GM12878 (cell line): ENCODE data around the gene ZBTB6. TPM values are rescaled to one million over a fixed set of nuclear protein-coding genes. Genes with fewer than 3 reads are reported as not detected.

Experiments
- GABPA ChIP-seq: IDR thresholded peaks from 2 replicates; pipeline ENCODE4 v1.6.1; 2014; ENCODE audit warnings: antibody characterized with exemption, low read depth, mild to moderate bottlenecking, inconsistent platforms
- MEF2A ChIP-seq: IDR thresholded peaks from 2 replicates; pipeline ENCODE4 v1.6.1; 2011; ENCODE audit warnings: low read depth, mild to moderate bottlenecking, low read length, moderate library complexity; ENCODE audit not compliant: insufficient read depth
- NBN ChIP-seq: fragments of 450-650 bp; IDR thresholded peaks from 2 replicates; pipeline ENCODE4 v1.6.1; 2016
- PAX8 ChIP-seq: fragments of 450-650 bp; IDR thresholded peaks from 2 replicates; pipeline ENCODE4 v1.6.1; 2017; ENCODE audit warnings: mild to moderate bottlenecking, moderate library complexity
- POLR2A ChIP-seq: IDR thresholded peaks from 2 replicates; pipeline ENCODE4 v1.6.1; 2011; ENCODE audit warnings: low read depth, mild to moderate bottlenecking, low read length
- POLR2AphosphoS5 ChIP-seq: IDR thresholded peaks from 2 replicates; pipeline ENCODE4 v1.6.1; 2011; ENCODE audit warnings: mild to moderate bottlenecking, low read length, inconsistent platforms
- RBBP5 ChIP-seq: fragments of 200-600 bp; sonication (generic); conservative IDR thresholded peaks from 2 replicates; pipeline ENCODE4 v1.6.1; 2016
- SMC3 ChIP-seq: IDR thresholded peaks from 2 replicates; pipeline ENCODE4 v1.6.1; 2011; ENCODE audit warnings: low read length, improper control_type of control experiment, borderline replicate concordance
- SREBF2 ChIP-seq: IDR thresholded peaks from 2 replicates; pipeline ENCODE4 v1.6.1; 2012; ENCODE audit warnings: mild to moderate bottlenecking, low read length
- TAF1 ChIP-seq: IDR thresholded peaks from 2 replicates; pipeline ENCODE4 v1.6.1; 2011; ENCODE audit warnings: mild to moderate bottlenecking, low read depth, low read length, borderline replicate concordance
- WRNIP1 ChIP-seq: IDR thresholded peaks from 2 replicates; pipeline ENCODE4 v1.6.1; 2011; ENCODE audit warnings: low read depth, low read length, improper control_type of control experiment, borderline replicate concordance
- ZNF622 ChIP-seq: fragments of 450-650 bp; IDR thresholded peaks from 2 replicates; pipeline ENCODE4 v1.6.1; 2017; ENCODE audit warnings: mild to moderate bottlenecking, inconsistent platforms
- ZZZ3 ChIP-seq: IDR thresholded peaks from 2 replicates; pipeline ENCODE4 v1.6.1; 2011; ENCODE audit warnings: low read depth; ENCODE audit not compliant: control insufficient read depth, insufficient read length
- polyA plus RNA-seq, 11 experiments: library from polyadenylated mRNA; depleted of rRNA in 4 of 11; unstranded in 6 of 11; stranded (reverse) in 5 of 11; fragments of >200 nt; fragmentation: Nextera tagmentation in 4 of 11; fragmentation: Illumina TruSeq in 1 of 11; extraction: Ambion mirVana in 4 of 11; extraction: Trizol in 1 of 11; gene quantifications; 1 replicate in 1 of 11; 2 replicates in 10 of 11; pipeline versions ENCODE4 v1.2.1 to v1.2.3, GENCODE V29; 2011 to 2016; ENCODE audit warnings: inconsistent platforms in 2 of 11, missing spikeins in 2 of 11, low read depth in 1 of 11
- total RNA-seq, 4 experiments: library from RNA; depleted of rRNA in 3 of 4; stranded (reverse); fragments of >200 nt in 3 of 4; fragmentation: Illumina TruSeq in 1 of 4; extraction: Trizol in 1 of 4; gene quantifications; 2 replicates each; pipeline versions ENCODE4 v1.2.1 to v1.2.3, GENCODE V29; 2013 to 2021
- TF ChIP-seq, protein P1 (sequence below): IDR thresholded peaks from 2 replicates; pipeline ENCODE4 v1.6.1; 2011; ENCODE audit warnings: low read depth, low read length, improper control_type of control experiment, borderline replicate concordance
- TF ChIP-seq, protein P2 (sequence below): IDR thresholded peaks from 2 replicates; pipeline ENCODE4 v1.6.1; 2012; ENCODE audit warnings: mild to moderate bottlenecking, low read depth, low read length
- TF ChIP-seq, protein P3 (sequence below): fragments of 450-650 bp; IDR thresholded peaks from 2 replicates; pipeline ENCODE4 v1.6.1; 2017; ENCODE audit warnings: mild to moderate bottlenecking, moderate library complexity
- TF ChIP-seq, protein P4 (sequence below): IDR thresholded peaks from 2 replicates; pipeline ENCODE4 v1.6.1; 2011; ENCODE audit warnings: mild to moderate bottlenecking, low read depth, low read length, moderate library complexity; ENCODE audit not compliant: insufficient replicate concordance
- TF ChIP-seq, protein P5 (sequence below): IDR thresholded peaks from 2 replicates; pipeline ENCODE4 v1.6.1; 2012; ENCODE audit warnings: low read depth, low read length, improper control_type of control experiment
- TF ChIP-seq, protein P6 (sequence below): IDR thresholded peaks from 2 replicates; pipeline ENCODE4 v1.6.1; 2012; ENCODE audit warnings: low read length, inconsistent platforms

The ZBTB6 gene
- total and polyA plus RNA-seq, 10 of the 15 experiments (the other 5 are each of a cell fraction or from before 2014, with no cell fraction given): 1.7 to 11.5 (median 7.0) TPM

DNA sequence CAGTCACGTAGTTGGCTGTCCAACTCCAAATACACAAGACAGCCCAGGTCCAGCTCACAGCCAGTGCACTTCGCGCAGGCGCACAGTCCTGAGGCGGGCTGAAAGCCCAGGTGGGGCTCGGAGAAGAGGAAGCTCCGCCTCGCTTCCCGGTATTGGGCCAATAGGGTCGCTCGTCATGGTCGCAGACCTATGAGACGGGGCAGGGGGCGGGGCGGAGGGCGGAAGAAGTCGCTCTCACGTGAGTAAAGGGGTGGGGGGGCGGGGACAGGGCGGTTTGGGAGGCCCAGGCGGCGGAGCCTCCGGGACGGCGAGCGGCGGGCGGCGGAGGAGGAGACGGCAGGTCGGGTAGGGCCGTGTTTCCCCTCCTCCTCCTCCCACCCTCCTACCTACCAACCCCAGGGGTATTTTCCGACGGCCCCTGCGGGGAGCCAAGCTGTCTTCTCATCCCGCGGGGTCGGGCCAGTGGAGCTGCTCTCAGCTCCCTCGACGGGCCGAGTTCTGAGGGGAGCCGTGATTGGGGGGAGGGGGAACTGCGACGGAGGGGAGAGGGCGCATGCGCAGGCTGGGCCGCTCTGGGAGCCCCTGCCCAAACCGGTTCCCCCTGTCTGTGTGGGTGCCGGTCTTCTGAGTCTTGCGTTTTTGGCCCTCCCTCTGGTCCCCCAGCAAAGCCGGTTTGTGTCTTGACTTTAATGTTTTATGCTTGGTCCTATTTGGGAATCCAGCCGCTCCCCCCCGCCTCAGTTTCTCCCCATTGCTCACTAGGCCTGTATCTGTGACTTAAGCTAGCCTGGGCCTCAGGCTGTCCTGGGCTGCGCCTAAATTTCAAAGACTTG, 27.8 kb upstream of the ZBTB6 start, which contains the start of gene RABGAP1 (continued):
- no peak for TF ChIP-seq ZZZ3
- TF ChIP-seq, protein P1, sequence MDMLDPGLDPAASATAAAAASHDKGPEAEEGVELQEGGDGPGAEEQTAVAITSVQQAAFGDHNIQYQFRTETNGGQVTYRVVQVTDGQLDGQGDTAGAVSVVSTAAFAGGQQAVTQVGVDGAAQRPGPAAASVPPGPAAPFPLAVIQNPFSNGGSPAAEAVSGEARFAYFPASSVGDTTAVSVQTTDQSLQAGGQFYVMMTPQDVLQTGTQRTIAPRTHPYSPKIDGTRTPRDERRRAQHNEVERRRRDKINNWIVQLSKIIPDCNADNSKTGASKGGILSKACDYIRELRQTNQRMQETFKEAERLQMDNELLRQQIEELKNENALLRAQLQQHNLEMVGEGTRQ: no peak
- TF ChIP-seq ZNF622: no peak
- TF ChIP-seq, protein P2, sequence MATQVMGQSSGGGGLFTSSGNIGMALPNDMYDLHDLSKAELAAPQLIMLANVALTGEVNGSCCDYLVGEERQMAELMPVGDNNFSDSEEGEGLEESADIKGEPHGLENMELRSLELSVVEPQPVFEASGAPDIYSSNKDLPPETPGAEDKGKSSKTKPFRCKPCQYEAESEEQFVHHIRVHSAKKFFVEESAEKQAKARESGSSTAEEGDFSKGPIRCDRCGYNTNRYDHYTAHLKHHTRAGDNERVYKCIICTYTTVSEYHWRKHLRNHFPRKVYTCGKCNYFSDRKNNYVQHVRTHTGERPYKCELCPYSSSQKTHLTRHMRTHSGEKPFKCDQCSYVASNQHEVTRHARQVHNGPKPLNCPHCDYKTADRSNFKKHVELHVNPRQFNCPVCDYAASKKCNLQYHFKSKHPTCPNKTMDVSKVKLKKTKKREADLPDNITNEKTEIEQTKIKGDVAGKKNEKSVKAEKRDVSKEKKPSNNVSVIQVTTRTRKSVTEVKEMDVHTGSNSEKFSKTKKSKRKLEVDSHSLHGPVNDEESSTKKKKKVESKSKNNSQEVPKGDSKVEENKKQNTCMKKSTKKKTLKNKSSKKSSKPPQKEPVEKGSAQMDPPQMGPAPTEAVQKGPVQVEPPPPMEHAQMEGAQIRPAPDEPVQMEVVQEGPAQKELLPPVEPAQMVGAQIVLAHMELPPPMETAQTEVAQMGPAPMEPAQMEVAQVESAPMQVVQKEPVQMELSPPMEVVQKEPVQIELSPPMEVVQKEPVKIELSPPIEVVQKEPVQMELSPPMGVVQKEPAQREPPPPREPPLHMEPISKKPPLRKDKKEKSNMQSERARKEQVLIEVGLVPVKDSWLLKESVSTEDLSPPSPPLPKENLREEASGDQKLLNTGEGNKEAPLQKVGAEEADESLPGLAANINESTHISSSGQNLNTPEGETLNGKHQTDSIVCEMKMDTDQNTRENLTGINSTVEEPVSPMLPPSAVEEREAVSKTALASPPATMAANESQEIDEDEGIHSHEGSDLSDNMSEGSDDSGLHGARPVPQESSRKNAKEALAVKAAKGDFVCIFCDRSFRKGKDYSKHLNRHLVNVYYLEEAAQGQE: no peak
- peak; percentile 60; the same call in 1 of the 2 replicates for TF ChIP-seq NBN
- TF ChIP-seq PAX8: no peak
- TF ChIP-seq, protein P3, sequence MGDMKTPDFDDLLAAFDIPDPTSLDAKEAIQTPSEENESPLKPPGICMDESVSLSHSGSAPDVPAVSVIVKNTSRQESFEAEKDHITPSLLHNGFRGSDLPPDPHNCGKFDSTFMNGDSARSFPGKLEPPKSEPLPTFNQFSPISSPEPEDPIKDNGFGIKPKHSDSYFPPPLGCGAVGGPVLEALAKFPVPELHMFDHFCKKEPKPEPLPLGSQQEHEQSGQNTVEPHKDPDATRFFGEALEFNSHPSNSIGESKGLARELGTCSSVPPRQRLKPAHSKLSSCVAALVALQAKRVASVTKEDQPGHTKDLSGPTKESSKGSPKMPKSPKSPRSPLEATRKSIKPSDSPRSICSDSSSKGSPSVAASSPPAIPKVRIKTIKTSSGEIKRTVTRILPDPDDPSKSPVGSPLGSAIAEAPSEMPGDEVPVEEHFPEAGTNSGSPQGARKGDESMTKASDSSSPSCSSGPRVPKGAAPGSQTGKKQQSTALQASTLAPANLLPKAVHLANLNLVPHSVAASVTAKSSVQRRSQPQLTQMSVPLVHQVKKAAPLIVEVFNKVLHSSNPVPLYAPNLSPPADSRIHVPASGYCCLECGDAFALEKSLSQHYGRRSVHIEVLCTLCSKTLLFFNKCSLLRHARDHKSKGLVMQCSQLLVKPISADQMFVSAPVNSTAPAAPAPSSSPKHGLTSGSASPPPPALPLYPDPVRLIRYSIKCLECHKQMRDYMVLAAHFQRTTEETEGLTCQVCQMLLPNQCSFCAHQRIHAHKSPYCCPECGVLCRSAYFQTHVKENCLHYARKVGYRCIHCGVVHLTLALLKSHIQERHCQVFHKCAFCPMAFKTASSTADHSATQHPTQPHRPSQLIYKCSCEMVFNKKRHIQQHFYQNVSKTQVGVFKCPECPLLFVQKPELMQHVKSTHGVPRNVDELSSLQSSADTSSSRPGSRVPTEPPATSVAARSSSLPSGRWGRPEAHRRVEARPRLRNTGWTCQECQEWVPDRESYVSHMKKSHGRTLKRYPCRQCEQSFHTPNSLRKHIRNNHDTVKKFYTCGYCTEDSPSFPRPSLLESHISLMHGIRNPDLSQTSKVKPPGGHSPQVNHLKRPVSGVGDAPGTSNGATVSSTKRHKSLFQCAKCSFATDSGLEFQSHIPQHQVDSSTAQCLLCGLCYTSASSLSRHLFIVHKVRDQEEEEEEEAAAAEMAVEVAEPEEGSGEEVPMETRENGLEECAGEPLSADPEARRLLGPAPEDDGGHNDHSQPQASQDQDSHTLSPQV: no peak
- TF ChIP-seq GABPA: peak; percentile 81
- TF ChIP-seq, protein P4, sequence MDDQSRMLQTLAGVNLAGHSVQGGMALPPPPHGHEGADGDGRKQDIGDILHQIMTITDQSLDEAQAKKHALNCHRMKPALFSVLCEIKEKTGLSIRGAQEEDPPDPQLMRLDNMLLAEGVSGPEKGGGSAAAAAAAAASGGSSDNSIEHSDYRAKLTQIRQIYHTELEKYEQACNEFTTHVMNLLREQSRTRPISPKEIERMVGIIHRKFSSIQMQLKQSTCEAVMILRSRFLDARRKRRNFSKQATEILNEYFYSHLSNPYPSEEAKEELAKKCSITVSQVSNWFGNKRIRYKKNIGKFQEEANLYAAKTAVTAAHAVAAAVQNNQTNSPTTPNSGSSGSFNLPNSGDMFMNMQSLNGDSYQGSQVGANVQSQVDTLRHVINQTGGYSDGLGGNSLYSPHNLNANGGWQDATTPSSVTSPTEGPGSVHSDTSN: no peak
- peak; percentile 93 for TF ChIP-seq POLR2A
- TF ChIP-seq, protein P5, sequence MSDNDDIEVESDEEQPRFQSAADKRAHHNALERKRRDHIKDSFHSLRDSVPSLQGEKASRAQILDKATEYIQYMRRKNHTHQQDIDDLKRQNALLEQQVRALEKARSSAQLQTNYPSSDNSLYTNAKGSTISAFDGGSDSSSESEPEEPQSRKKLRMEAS: no peak
- TF ChIP-seq SMC3: no peak
- no peak for TF ChIP-seq SREBF2
- TF ChIP-seq MEF2A: no peak
- peak; percentile 85 for TF ChIP-seq POLR2AphosphoS5
- TF ChIP-seq TAF1: no peak; the same call in 1 of the 2 replicates
- TF ChIP-seq, protein P6, sequence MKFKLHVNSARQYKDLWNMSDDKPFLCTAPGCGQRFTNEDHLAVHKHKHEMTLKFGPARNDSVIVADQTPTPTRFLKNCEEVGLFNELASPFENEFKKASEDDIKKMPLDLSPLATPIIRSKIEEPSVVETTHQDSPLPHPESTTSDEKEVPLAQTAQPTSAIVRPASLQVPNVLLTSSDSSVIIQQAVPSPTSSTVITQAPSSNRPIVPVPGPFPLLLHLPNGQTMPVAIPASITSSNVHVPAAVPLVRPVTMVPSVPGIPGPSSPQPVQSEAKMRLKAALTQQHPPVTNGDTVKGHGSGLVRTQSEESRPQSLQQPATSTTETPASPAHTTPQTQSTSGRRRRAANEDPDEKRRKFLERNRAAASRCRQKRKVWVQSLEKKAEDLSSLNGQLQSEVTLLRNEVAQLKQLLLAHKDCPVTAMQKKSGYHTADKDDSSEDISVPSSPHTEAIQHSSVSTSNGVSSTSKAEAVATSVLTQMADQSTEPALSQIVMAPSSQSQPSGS: no peak
- no peak for TF ChIP-seq RBBP5
- TF ChIP-seq WRNIP1: no peak
